ENCODE results near the gene OR51Q1. TPM values are rescaled to one million over a fixed set of nuclear protein-coding genes. Genes with fewer than 3 reads are reported as not detected.

OR51Q1 gene
- total and polyA plus RNA-seq, 8 donors: not detected

DNA sequence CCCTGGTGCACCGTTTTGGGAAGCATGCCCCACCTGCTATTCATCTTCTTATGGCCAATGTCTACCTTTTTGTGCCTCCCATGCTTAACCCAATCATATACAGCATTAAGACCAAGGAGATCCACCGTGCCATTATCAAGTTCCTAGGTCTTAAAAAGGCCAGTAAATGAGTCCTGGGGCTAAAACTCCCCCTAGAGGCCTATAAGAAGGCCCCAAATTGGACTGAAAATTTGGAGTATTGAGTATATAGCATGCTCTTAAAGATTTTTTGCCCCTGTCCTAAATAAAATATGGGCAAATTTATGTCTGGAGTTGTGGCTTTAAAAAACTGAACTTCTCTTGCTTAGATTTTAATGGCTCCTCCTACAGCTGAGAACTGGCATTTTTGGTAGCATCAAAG, 31.7 kb upstream of the OR51Q1 start:
- Histone ChIP-seq H3K27ac (no peak overlapping the region), H3K4me3 (no peak overlapping the region), H3K27me3 (no peaks in the 10 kb centered on the region), H3K9me3 (peaks cover 0 to 4% (median 0%) of the 10 kb centered on the region in 4 donors), H3K36me3 (no peaks in the 10 kb centered on the region), H3K4me1 (no peaks in the 10 kb centered on the region)
- ATAC-seq: no peak
- no peak for FAIRE-seq
- intact Hi-C loops (cut with DNase I): no loop called here
- TF ChIP-seq, protein P1, sequence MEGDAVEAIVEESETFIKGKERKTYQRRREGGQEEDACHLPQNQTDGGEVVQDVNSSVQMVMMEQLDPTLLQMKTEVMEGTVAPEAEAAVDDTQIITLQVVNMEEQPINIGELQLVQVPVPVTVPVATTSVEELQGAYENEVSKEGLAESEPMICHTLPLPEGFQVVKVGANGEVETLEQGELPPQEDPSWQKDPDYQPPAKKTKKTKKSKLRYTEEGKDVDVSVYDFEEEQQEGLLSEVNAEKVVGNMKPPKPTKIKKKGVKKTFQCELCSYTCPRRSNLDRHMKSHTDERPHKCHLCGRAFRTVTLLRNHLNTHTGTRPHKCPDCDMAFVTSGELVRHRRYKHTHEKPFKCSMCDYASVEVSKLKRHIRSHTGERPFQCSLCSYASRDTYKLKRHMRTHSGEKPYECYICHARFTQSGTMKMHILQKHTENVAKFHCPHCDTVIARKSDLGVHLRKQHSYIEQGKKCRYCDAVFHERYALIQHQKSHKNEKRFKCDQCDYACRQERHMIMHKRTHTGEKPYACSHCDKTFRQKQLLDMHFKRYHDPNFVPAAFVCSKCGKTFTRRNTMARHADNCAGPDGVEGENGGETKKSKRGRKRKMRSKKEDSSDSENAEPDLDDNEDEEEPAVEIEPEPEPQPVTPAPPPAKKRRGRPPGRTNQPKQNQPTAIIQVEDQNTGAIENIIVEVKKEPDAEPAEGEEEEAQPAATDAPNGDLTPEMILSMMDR (IDR thresholded peaks at IDR 0.05): no peak
- WGBS, 2 donors: 55 to 62% methylated on average over 2 of the region's 2 CpGs
- no peak for DNase-seq

DNA sequence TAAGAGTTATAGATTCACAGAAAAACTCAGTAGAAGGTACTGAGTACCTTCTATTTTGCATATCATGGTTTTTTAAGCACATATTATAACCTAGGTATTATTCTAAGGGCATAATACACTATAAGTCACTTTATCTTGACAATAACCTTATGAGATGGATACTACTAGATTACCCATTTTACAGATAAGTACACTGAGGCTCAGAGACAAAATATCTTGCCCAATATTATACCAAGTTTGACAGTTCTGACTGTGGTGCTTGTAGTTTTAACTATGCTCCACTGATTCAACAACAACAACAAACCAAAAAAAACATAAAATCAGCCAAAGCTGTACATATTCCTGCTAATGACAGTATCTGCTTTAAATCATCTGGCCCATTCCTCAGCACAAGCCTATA, 27.8 kb upstream of the OR51Q1 start:
- FAIRE-seq (no peak), DNase-seq (no peak), ATAC-seq (no peak)
- no peaks in the 10 kb centered on the region for H3K36me3 ChIP-seq
- H3K9me3 ChIP-seq: no peaks in the 10 kb centered on the region
- no peak overlapping the region for H3K27ac ChIP-seq
- intact Hi-C loops (cut with DNase I): no loop called here
- TF ChIP-seq, protein P1 (IDR thresholded peaks at IDR 0.05): no peak
- no peaks in the 10 kb centered on the region for H3K27me3 ChIP-seq
- no peaks in the 10 kb centered on the region for H3K4me1 ChIP-seq
- H3K4me3 ChIP-seq: no peak overlapping the region

DNA sequence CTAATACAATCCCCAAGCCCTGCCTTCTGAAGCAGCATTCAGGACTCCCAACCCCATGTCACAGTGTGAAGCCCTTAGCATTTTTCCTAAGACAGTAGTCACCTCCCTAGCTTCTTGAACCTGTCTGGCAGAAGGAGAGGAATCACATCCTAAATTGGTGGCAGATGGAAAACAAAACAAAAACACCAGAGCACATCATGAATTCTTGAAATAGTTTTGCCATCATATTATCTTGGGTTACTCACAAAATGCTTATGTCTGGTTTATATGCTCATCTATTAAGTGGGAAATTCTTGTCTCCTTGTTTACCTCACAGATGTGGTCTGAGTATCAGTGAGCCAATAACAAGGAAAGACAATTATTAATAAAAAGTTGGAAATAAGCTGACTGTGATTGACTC, 23.0 kb upstream of the OR51Q1 start:
- intact Hi-C loops (cut with DNase I): no loop called here
- H3K4me3 ChIP-seq: no peak overlapping the region
- DNase-seq (no peak), FAIRE-seq (no peak), ATAC-seq (no peak)
- H3K27ac ChIP-seq: no peak overlapping the region
- TF ChIP-seq, protein P1 (IDR thresholded peaks at IDR 0.05): no peak
- no peaks in the 10 kb centered on the region for H3K9me3 ChIP-seq
- no peaks in the 10 kb centered on the region for H3K4me1 ChIP-seq
- H3K27me3 ChIP-seq: no peaks in the 10 kb centered on the region
- no peaks in the 10 kb centered on the region for H3K36me3 ChIP-seq

DNA sequence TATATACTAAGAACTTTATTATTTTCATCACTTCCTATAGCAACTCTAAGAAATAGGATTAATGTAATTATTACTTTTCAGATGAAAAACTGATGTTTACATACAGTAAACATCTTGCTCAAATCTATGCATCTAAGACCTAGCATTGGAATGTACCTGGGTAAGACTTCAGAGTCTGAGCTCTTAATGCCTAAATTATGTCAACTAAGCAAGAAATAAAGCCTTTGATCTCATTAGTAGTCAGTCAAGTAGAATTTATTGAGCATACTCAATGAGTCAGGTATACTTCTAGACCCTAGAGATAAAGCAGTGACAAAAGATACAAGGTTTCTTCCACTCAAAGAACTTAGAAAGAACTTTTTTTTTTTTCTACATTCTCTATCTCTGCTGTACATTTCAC, 16.7 kb upstream of the OR51Q1 start:
- Histone ChIP-seq H3K27ac (no peak overlapping the region), H3K36me3 (no peaks in the 10 kb centered on the region), H3K27me3 (no peaks in the 10 kb centered on the region), H3K9me3 (no peaks in the 10 kb centered on the region), H3K4me3 (no peak overlapping the region), H3K4me1 (no peaks in the 10 kb centered on the region)
- intact Hi-C loops (cut with DNase I): no loop called here
- no peak for ATAC-seq
- no peak for DNase-seq
- TF ChIP-seq, protein P1 (IDR thresholded peaks at IDR 0.05): no peak
- FAIRE-seq: no peak

DNA sequence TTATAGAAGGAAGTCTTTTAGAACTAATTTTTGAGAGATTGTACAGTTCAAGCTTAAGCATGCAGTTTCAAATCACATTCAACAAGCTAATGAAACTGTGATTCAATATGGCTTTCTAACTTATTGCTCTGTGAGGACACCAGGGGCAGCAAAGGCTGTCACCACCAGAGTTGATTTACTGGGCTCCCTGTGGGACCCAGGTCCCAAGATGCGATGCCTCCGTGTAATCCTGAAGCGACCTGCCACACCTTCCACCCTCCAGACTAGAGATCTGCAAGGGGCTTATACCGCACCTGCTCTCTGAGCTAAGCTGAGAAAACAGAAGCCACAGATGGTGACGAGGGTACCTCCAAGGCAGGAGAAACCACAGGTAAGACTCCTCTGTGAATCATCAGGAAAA, 918 bp upstream of the OR51Q1 start:
- H3K9me3 ChIP-seq: no peaks in the 10 kb centered on the region
- no peaks in the 10 kb centered on the region for H3K36me3 ChIP-seq
- no peak overlapping the region for H3K4me3 ChIP-seq
- no peaks in the 10 kb centered on the region for H3K4me1 ChIP-seq
- DNase-seq (no peak), FAIRE-seq (no peak), ATAC-seq (no peak)
- 42 to 61% methylated on average over 5 of the region's 5 CpGs for WGBS, 2 donors
- H3K27me3 ChIP-seq: no peaks in the 10 kb centered on the region
- no peak overlapping the region for H3K27ac ChIP-seq
- intact Hi-C loops (cut with DNase I): no loop called here
- TF ChIP-seq, protein P1 (IDR thresholded peaks at IDR 0.05): no peak
